Cardiac fibroblast (primary cell): Measurements from ENCODE around the gene C1orf116.

Experiments
- DNase-seq, 2 donors: peaks; one replicate each; pipeline versions ENCODE4 v3.0.0 to v3.0.0-alpha.2; 2010; ENCODE audit warnings: low read depth in 2 of 2
- H3K4me3 ChIP-seq, 2 donors: replicated peaks in 1 of 2; 1 replicate in 1 of 2; 2 replicates in 1 of 2; pipeline ENCODE4 v1.5.1; 2011; ENCODE audit warnings: low read depth in 2 of 2, low read length in 2 of 2, mild to moderate bottlenecking in 2 of 2, moderate library complexity in 1 of 2
- TF ChIP-seq, protein P1 (sequence below): IDR thresholded peaks from one replicate; pipeline ENCODE4 v1.5.1; 2011; ENCODE audit warnings: low read depth, mild to moderate bottlenecking, low read length, inconsistent platforms

Gene C1orf116

GRCh38 chr1:207060596-207060995 is 28.0 kb upstream of the C1orf116 start:
- TF ChIP-seq, protein P1, sequence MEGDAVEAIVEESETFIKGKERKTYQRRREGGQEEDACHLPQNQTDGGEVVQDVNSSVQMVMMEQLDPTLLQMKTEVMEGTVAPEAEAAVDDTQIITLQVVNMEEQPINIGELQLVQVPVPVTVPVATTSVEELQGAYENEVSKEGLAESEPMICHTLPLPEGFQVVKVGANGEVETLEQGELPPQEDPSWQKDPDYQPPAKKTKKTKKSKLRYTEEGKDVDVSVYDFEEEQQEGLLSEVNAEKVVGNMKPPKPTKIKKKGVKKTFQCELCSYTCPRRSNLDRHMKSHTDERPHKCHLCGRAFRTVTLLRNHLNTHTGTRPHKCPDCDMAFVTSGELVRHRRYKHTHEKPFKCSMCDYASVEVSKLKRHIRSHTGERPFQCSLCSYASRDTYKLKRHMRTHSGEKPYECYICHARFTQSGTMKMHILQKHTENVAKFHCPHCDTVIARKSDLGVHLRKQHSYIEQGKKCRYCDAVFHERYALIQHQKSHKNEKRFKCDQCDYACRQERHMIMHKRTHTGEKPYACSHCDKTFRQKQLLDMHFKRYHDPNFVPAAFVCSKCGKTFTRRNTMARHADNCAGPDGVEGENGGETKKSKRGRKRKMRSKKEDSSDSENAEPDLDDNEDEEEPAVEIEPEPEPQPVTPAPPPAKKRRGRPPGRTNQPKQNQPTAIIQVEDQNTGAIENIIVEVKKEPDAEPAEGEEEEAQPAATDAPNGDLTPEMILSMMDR: no peak
- no peak for DNase-seq
- no peak overlapping the region for H3K4me3 ChIP-seq

GRCh38 chr1:207059881-207060280 is 27.3 kb upstream of the C1orf116 start:
- TF ChIP-seq, protein P1: no peak
- no peak overlapping the region for H3K4me3 ChIP-seq
- DNase-seq: no peak

GRCh38 chr1:207058878-207059867 is 26.6 kb upstream of the C1orf116 start:
- TF ChIP-seq, protein P1: no peak
- DNase-seq: no peak
- no peak overlapping the region for H3K4me3 ChIP-seq

GRCh38 chr1:207058252-207058651 is 25.7 kb upstream of the C1orf116 start:
- TF ChIP-seq, protein P1: no peak
- H3K4me3 ChIP-seq: no peak overlapping the region
- no peak for DNase-seq

DNA sequence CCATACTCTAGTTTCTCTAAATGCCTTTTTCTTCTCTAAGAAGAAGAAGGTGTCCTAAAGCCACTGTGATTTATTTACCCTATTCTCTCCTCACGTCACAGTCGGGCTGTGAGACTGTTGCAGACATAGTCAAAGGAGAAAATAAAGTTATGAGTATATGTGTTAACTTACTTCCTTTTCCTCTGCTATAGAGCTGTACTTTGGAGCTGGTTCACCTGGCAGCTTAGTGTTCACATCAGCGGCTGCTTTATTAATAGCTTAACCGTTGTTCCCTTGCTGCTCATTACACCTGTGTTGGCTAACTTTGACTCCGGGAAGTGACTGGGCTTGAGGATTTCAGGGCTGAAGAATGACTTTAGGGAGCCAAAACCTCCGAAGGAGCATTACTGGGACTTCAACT is 24.1 kb upstream of the C1orf116 start:
- no peak overlapping the region for H3K4me3 ChIP-seq
- TF ChIP-seq, protein P1: no peak
- DNase-seq: no peak

GRCh38 chr1:207055386-207056001 is 22.9 kb upstream of the C1orf116 start:
- no peak for DNase-seq
- no peak overlapping the region for H3K4me3 ChIP-seq
- TF ChIP-seq, protein P1: no peak
